H9 (cell line): Measurements from ENCODE around the gene DDO. TPM values are rescaled to one million over a fixed set of nuclear protein-coding genes. Genes with fewer than 3 reads are reported as not detected.

ENCODE experiments used
- DNase-seq: peaks from one replicate; pipeline ENCODE4 v3.0.0-alpha.2; 2017
- H2AFZ ChIP-seq: one replicate; pipeline ENCODE4 v1.6.1; 2013; ENCODE audit warnings: mild to moderate bottlenecking, low read length, control low read depth, moderate library complexity
- H2AK5ac ChIP-seq: 2 replicates; pipeline ENCODE4 v1.6.1; 2013; ENCODE audit warnings: low read length, control low read depth, mixed read lengths; ENCODE audit not compliant: insufficient read length
- H2BK120ac ChIP-seq: one replicate; pipeline ENCODE4 v1.6.1; 2013; ENCODE audit warnings: low read depth, mild to moderate bottlenecking, low read length, control low read depth, inconsistent platforms; ENCODE audit not compliant: poor library complexity, severe bottlenecking
- H2BK12ac ChIP-seq: 2 replicates; pipeline ENCODE4 v1.6.1; 2013; ENCODE audit warnings: low read length, control low read depth, mixed read lengths, low read depth; ENCODE audit not compliant: insufficient read length
- H2BK15ac ChIP-seq: 2 replicates; pipeline ENCODE4 v1.6.1; 2013; ENCODE audit warnings: low read depth, low read length, control low read depth
- H2BK20ac ChIP-seq: one replicate; pipeline ENCODE4 v1.6.1; 2013; ENCODE audit warnings: low read depth, mild to moderate bottlenecking, low read length, control low read depth, inconsistent platforms; ENCODE audit not compliant: poor library complexity, severe bottlenecking
- H2BK5ac ChIP-seq: 2 replicates; pipeline ENCODE4 v1.6.1; 2013; ENCODE audit warnings: low read length, control low read depth, mixed read lengths; ENCODE audit not compliant: insufficient read length
- H3K14ac ChIP-seq: 2 replicates; pipeline ENCODE4 v1.6.1; 2013; ENCODE audit warnings: low read length, control low read depth; ENCODE audit not compliant: insufficient read depth
- H3K18ac ChIP-seq: 2 replicates; pipeline ENCODE4 v1.6.1; 2013; ENCODE audit warnings: low read depth, mild to moderate bottlenecking, mixed read lengths, low read length, control low read depth; ENCODE audit not compliant: insufficient read length
- H3K23ac ChIP-seq: 2 replicates; pipeline ENCODE4 v1.6.1; 2013; ENCODE audit warnings: low read length, control low read depth, mixed read lengths, low read depth; ENCODE audit not compliant: insufficient read length
- H3K23me2 ChIP-seq: 2 replicates; pipeline ENCODE4 v1.6.1; 2013; ENCODE audit warnings: low read depth, mild to moderate bottlenecking, mixed read lengths, low read length, control low read depth; ENCODE audit not compliant: insufficient read length, poor library complexity, severe bottlenecking
- H3K27ac ChIP-seq: 2 replicates; pipeline ENCODE4 v1.5.1; 2013; ENCODE audit warnings: low read length, control low read depth, mixed read lengths, low read depth; ENCODE audit not compliant: insufficient read length
- H3K27me3 ChIP-seq: 2 replicates; pipeline ENCODE4 v1.6.1; 2013; ENCODE audit warnings: low read length, control low read depth, inconsistent platforms; ENCODE audit not compliant: insufficient read depth
- H3K4ac ChIP-seq: 2 replicates; pipeline ENCODE4 v1.6.1; 2013; ENCODE audit warnings: low read depth, mild to moderate bottlenecking, control low read depth, inconsistent platforms, low read length, moderate library complexity
- H3K4me1 ChIP-seq: 2 replicates; pipeline ENCODE4 v1.6.1; 2013; ENCODE audit warnings: low read length, control low read depth, inconsistent platforms; ENCODE audit not compliant: insufficient read depth
- H3K4me2 ChIP-seq: 2 replicates; pipeline ENCODE4 v1.6.1; 2013; ENCODE audit warnings: low read length, control low read depth, mixed read lengths; ENCODE audit not compliant: insufficient read length, insufficient read depth
- H3K56ac ChIP-seq: 2 replicates; pipeline ENCODE4 v1.6.1; 2013; ENCODE audit warnings: low read depth, mild to moderate bottlenecking, mixed read lengths, low read length, control low read depth; ENCODE audit not compliant: insufficient read length
- H3K79me1 ChIP-seq: 2 replicates; pipeline ENCODE4 v1.6.1; 2013; ENCODE audit warnings: low read depth, mild to moderate bottlenecking, moderate library complexity, low read length, control low read depth, inconsistent platforms; ENCODE audit not compliant: insufficient read depth, poor library complexity, severe bottlenecking
- H3K79me2 ChIP-seq: 2 replicates; pipeline ENCODE4 v1.6.1; 2013; ENCODE audit warnings: low read length, control low read depth, inconsistent platforms; ENCODE audit not compliant: insufficient read depth
- H3K9ac ChIP-seq: 2 replicates; pipeline ENCODE4 v1.6.1; 2013; ENCODE audit warnings: low read length, control low read depth, mixed read lengths; ENCODE audit not compliant: insufficient read length; ENCODE audit errors: extremely low read depth
- H3K9me3 ChIP-seq: one replicate; pipeline ENCODE4 v1.6.1; 2013; ENCODE audit warnings: low read depth, low read length, inconsistent platforms; ENCODE audit not compliant: control insufficient read depth
- H3T11ph ChIP-seq: one replicate; pipeline ENCODE4 v1.6.1; 2013; ENCODE audit warnings: mild to moderate bottlenecking, low read length, control low read depth, inconsistent platforms
- H4K20me1 ChIP-seq: one replicate; pipeline ENCODE4 v1.6.1; 2013; ENCODE audit not compliant: control insufficient read depth, insufficient read length, insufficient read depth
- H4K5ac ChIP-seq: 2 replicates; pipeline ENCODE4 v1.6.1; 2013; ENCODE audit warnings: low read depth, mild to moderate bottlenecking, mixed read lengths, low read length, control low read depth; ENCODE audit not compliant: insufficient read length
- H4K8ac ChIP-seq: replicated peaks from 2 replicates; pipeline ENCODE4 v1.6.1; 2013; ENCODE audit warnings: low read length, control low read depth, mixed read lengths, low read depth; ENCODE audit not compliant: insufficient read length
- H4K91ac ChIP-seq: 2 replicates; pipeline ENCODE4 v1.6.1; 2013; ENCODE audit warnings: low read depth, mild to moderate bottlenecking, moderate library complexity, mixed read lengths, low read length, control low read depth; ENCODE audit not compliant: insufficient read length
- H3K27ac Mint-ChIP-seq, 3 experiments: 2 replicates in 2 of 3; 3 replicates in 1 of 3; pipeline ENCODE4 v1.8.0; 2020 to 2021; ENCODE audit warnings: mixed read lengths in 3 of 3, mild to moderate bottlenecking in 1 of 3, moderate library complexity in 1 of 3
- H3K27me3 Mint-ChIP-seq: 2 replicates; pipeline ENCODE4 v1.8.0; 2021; ENCODE audit warnings: low read depth, mild to moderate bottlenecking, moderate library complexity, mixed read lengths
- H3K36me3 Mint-ChIP-seq, 3 experiments: 2 replicates in 2 of 3; 3 replicates in 1 of 3; pipeline ENCODE4 v1.8.0; 2020 to 2021; ENCODE audit warnings: low read depth in 3 of 3, mixed read lengths in 3 of 3; ENCODE audit not compliant: insufficient read depth in 1 of 3
- H3K4me1 Mint-ChIP-seq, 2 experiments: 2 replicates each; pipeline ENCODE4 v1.8.0; 2020; ENCODE audit warnings: mixed read lengths in 2 of 2
- H3K4me3 Mint-ChIP-seq, 2 experiments: 2 replicates in 1 of 2; 3 replicates in 1 of 2; pipeline ENCODE4 v1.8.0; 2020 to 2021; ENCODE audit warnings: mild to moderate bottlenecking in 2 of 2, mixed read lengths in 2 of 2, moderate library complexity in 1 of 2
- H3K9me3 Mint-ChIP-seq, 2 experiments: 2 replicates in 1 of 2; 3 replicates in 1 of 2; pipeline ENCODE4 v1.8.0; 2020; ENCODE audit warnings: mild to moderate bottlenecking in 2 of 2, mixed read lengths in 2 of 2, moderate library complexity in 1 of 2
- CTCF ChIP-seq: fragments of 200-600 bp; sonication (generic); conservative IDR thresholded peaks from 3 replicates; pipeline ENCODE4 v1.8.0; 2021; ENCODE audit warnings: antibody characterized with exemption, mild to moderate bottlenecking
- WGBS: extraction: QIAGEN DNeasy Blood & Tissue Kit; methylation state at CpG from one replicate; pipeline ENCODE4 v1.1.7; 2013; ENCODE audit warnings: missing lambda C conversion rate, low lambda C conversion rate, mixed read lengths; ENCODE audit not compliant: insufficient read length; ENCODE audit errors: extremely low coverage; 5-methylcytosine and 5-hydroxymethylcytosine counted together
- total RNA-seq: library from RNA; stranded (reverse); gene quantifications from 2 replicates; pipeline ENCODE4 v1.2.1, GENCODE V29; 2021

DDO gene
- total RNA-seq, 1 experiment from 2014 or later = not detected

GRCh38 chr6:110421749-110422443 is 6.5 kb upstream of the DDO start:
- Histone ChIP-seq H3T11ph (no peak overlapping the region), H2BK20ac (no peak overlapping the region), H4K91ac (no peak overlapping the region), H2BK15ac (no peak overlapping the region), H2BK120ac (no peak overlapping the region), H2BK5ac (no peak overlapping the region), H3K14ac (no peak overlapping the region), H3K56ac (no peak overlapping the region), H3K23me2 (no peaks in the 10 kb centered on the region), H3K27ac (no peak overlapping the region), H3K4ac (no peak overlapping the region), H3K79me2 (no peaks in the 10 kb centered on the region), H4K20me1 (no peaks in the 10 kb centered on the region), H2AK5ac (no peak overlapping the region), H3K4me1 (no peaks in the 10 kb centered on the region), H2AFZ (no peak overlapping the region), H3K27me3 (no peaks in the 10 kb centered on the region), H3K23ac (no peak overlapping the region), H2BK12ac (no peak overlapping the region), H3K9me3 (no peaks in the 10 kb centered on the region), H4K5ac (no peak overlapping the region), H3K9ac (no peak overlapping the region), H3K4me2 (no peak overlapping the region), H3K79me1 (no peaks in the 10 kb centered on the region), H3K18ac (no peak overlapping the region), H4K8ac (no peak overlapping the region)
- Mint-ChIP-seq H3K4me3 (no peak overlapping the region), H3K27ac (no peak overlapping the region), H3K4me1 (no peaks in the 10 kb centered on the region), H3K27me3 (no peaks in the 10 kb centered on the region; the same call in none of the 2 replicates), H3K36me3 (no peaks in the 10 kb centered on the region), H3K9me3 (no peaks in the 10 kb centered on the region; a peak in 1 of 5 replicates)
- DNase-seq = no peak
- WGBS = no CpG with 5 or more reads among the region's 4 CpGs
- no peak for TF ChIP-seq CTCF
